GM12878 (cell line): ENCODE data around the gene TMEM163. TPM values are rescaled to one million over a fixed set of nuclear protein-coding genes. Genes with fewer than 3 reads are reported as not detected.

Experiments used
- ATAC-seq: fragments of 200-7000 bp; cut with Tn5 transposase; 3 replicates; pipeline ENCODE4 v1.9.1; 2020; ENCODE audit warnings: mild to moderate bottlenecking, moderate library complexity
- BruUV-seq: library from RNA; stranded (reverse); fragments of 400-500 nt; replicated peaks from 2 replicates; lab custom pipeline; 2021; lab: Mats Ljungman, UMichigan
- CTCF ChIA-PET: fragments of 300-600 bp; sonication (Branson Sonifier 250); formaldehyde crosslinking; extraction: SDS; loops from one replicate; lab custom pipeline; 2021; ENCODE audit warnings: inconsistent platforms; lab: Yijun Ruan, JAX
- POLR2A ChIA-PET: fragments of 350-600 bp; formaldehyde crosslinking; extraction: SDS; loops from one replicate; lab custom pipeline; 2021; ENCODE audit warnings: inconsistent platforms; lab: Charles Lee
- RAD21 ChIA-PET: fragments of 300-600 bp; sonication (Branson Sonifier 250); formaldehyde crosslinking; loops from one replicate; lab custom pipeline; 2023; ENCODE audit warnings: antibody characterized with exemption; ENCODE audit not compliant: unreplicated experiment; lab: Charles Lee
- SMC1A ChIA-PET: fragments of 300-600 bp; sonication (Branson Sonifier 250); formaldehyde crosslinking; loops from one replicate; lab custom pipeline; 2023; ENCODE audit not compliant: unreplicated experiment, uncharacterized antibody; lab: Charles Lee
- DNase-seq: peaks from one replicate; pipeline ENCODE4 v3.0.0-alpha.2; 2011; ENCODE audit warnings: low read depth, low spot score
- FAIRE-seq: peaks from 3 replicates; lab custom pipeline; 2011; peaks lifted over from hg19 to GRCh38; lab: Jason Lieb, UNC
- H2AFZ ChIP-seq: 2 replicates; pipeline ENCODE4 v1.6.0; 2011; ENCODE audit warnings: low read depth, low read length, control low read depth; ENCODE audit not compliant: control insufficient read depth
- H3K27ac ChIP-seq: 2 replicates; pipeline ENCODE4 v1.5.1; 2011; ENCODE audit warnings: control low read depth; ENCODE audit not compliant: control insufficient read depth, insufficient read depth
- H3K27me3 ChIP-seq, 2 experiments: replicated peaks in 1 of 2; 2 replicates each; pipeline versions ENCODE4 v1.6.0 to v1.6.1; 2011; ENCODE audit warnings: low read length in 1 of 2; ENCODE audit not compliant: control insufficient read depth in 2 of 2, insufficient read depth in 2 of 2
- H3K36me3 ChIP-seq, 2 experiments: 2 replicates each; pipeline ENCODE4 v1.5.1; 2011; ENCODE audit warnings: low read length in 1 of 2; ENCODE audit not compliant: control insufficient read depth in 2 of 2, insufficient read depth in 2 of 2
- H3K4me1 ChIP-seq: 2 replicates; pipeline ENCODE4 v1.6.1; 2011; ENCODE audit warnings: mild to moderate bottlenecking, low read length, moderate library complexity, mixed read lengths; ENCODE audit not compliant: control insufficient read depth, insufficient read depth
- H3K4me2 ChIP-seq: 2 replicates; pipeline ENCODE4 v1.6.0; 2011; ENCODE audit warnings: control low read depth; ENCODE audit not compliant: control insufficient read depth, insufficient read depth
- H3K4me3 ChIP-seq: fragments of 200-600 bp; sonication (generic); 2 replicates; pipeline ENCODE4 v1.5.1; 2016
- H3K79me2 ChIP-seq: 2 replicates; pipeline ENCODE4 v1.6.0; 2011; ENCODE audit warnings: low read length; ENCODE audit not compliant: control insufficient read depth, insufficient read depth
- H3K9ac ChIP-seq: 2 replicates; pipeline ENCODE4 v1.8.0; 2011; ENCODE audit warnings: low read length, control low read depth, mixed read lengths; ENCODE audit not compliant: control insufficient read depth, insufficient read depth
- H3K9me3 ChIP-seq: replicated peaks from 3 replicates; pipeline ENCODE4 v1.5.1; 2011; ENCODE audit warnings: mild to moderate bottlenecking, low read length; ENCODE audit not compliant: control insufficient read depth, insufficient read depth
- H4K20me1 ChIP-seq: 2 replicates; pipeline ENCODE4 v1.6.0; 2011; ENCODE audit not compliant: control insufficient read depth, insufficient read depth
- CEBPB ChIP-seq, 2 experiments: fragments of 150-350 bp in 1 of 2; IDR thresholded peaks; 2 replicates each; pipeline ENCODE4 v1.6.1; 2012 to 2014; ENCODE audit warnings: low read depth in 2 of 2, low read length in 2 of 2, borderline replicate concordance in 1 of 2, inconsistent platforms in 1 of 2
- CREB1 ChIP-seq: IDR thresholded peaks from 2 replicates; pipeline ENCODE4 v1.6.1; 2012; ENCODE audit warnings: low read depth, mild to moderate bottlenecking, inconsistent platforms
- MTA3 ChIP-seq: IDR thresholded peaks from 2 replicates; pipeline ENCODE4 v1.6.1; 2012; ENCODE audit warnings: low read length, inconsistent platforms, borderline replicate concordance
- RB1 ChIP-seq: fragments of 450-650 bp; formaldehyde crosslinking; IDR thresholded peaks from 2 replicates; pipeline ENCODE4 v1.6.1; 2017; ENCODE audit warnings: mild to moderate bottlenecking, borderline replicate concordance
- SREBF1 ChIP-seq: IDR thresholded peaks from 2 replicates; pipeline ENCODE4 v1.6.1; 2012; ENCODE audit warnings: mild to moderate bottlenecking, low read length
- WGBS: methylation state at CpG from one replicate; pipeline ENCODE4 v1.1.6; 2016; ENCODE audit warnings: low lambda C conversion rate; ENCODE audit not compliant: insufficient replicate concordance, insufficient coverage; ENCODE audit errors: missing lambda C conversion rate; 5-methylcytosine and 5-hydroxymethylcytosine counted together
- in situ Hi-C: fragments of 300-500 bp; cut with MboI; formaldehyde crosslinking; loops from 9 replicates; pipeline ENCODE4 v1.14.3; 2018; ENCODE audit warnings: mixed read lengths
- intact Hi-C: fragments of 100-400 bp; cut with micrococcal nuclease; formaldehyde crosslinking; loops from one replicate; pipeline ENCODE4 v1.14.2; 2022; ENCODE audit not compliant: unreplicated experiment
- polyA plus RNA-seq, 11 experiments: library from polyadenylated mRNA; depleted of rRNA in 4 of 11; unstranded in 6 of 11; stranded (reverse) in 5 of 11; fragments of >200 nt; fragmentation: Nextera tagmentation in 4 of 11; fragmentation: Illumina TruSeq in 1 of 11; extraction: Ambion mirVana in 4 of 11; extraction: Trizol in 1 of 11; gene quantifications; 1 replicate in 1 of 11; 2 replicates in 10 of 11; pipeline versions ENCODE4 v1.2.1 to v1.2.3, GENCODE V29; 2011 to 2016; ENCODE audit warnings: inconsistent platforms in 2 of 11, missing spikeins in 2 of 11, low read depth in 1 of 11
- total RNA-seq, 4 experiments: library from RNA; depleted of rRNA in 3 of 4; stranded (reverse); fragments of >200 nt in 3 of 4; fragmentation: Illumina TruSeq in 1 of 4; extraction: Trizol in 1 of 4; gene quantifications; 2 replicates each; pipeline versions ENCODE4 v1.2.1 to v1.2.3, GENCODE V29; 2013 to 2021
- TF ChIP-seq, protein P1 (sequence below): fragments of 450-650 bp; formaldehyde crosslinking; IDR thresholded peaks from 2 replicates; pipeline ENCODE4 v1.4.0; 2022; ENCODE audit warnings: mild to moderate bottlenecking, moderate library complexity

Gene TMEM163
- total and polyA plus RNA-seq, 10 of the 15 experiments (the other 5 are each of a cell fraction or from before 2014, with no cell fraction given), result 0.05 to 0.11 (median 0.07) TPM; not detected in 4

DNA sequence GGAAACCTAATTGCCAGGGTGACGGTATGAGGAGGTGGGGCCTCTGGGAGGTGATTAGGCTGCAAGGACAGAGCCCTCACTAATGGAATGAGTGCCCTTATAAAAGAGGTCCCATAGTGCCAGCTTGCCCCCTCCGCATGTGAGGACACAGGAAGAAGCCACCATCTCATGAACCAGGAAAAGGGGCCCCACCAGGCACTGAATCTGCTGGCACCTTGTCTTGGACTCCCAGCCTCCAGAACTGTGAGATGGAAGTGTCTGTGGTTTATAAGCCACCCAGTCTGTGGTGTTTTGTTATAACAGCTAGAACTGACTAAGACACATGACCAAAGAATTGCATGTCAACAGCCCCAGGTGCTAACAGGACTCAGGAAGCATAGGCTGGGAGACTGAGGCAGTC lies 250.6 kb downstream of the TMEM163 start:
- no peaks in the 10 kb centered on the region for H3K4me1 ChIP-seq
- TF ChIP-seq CEBPB (IDR thresholded peaks at IDR 0.05; ENCODE audit: borderline replicate concordance in 1 of 2, low read depth in 2 of 2, low read length in 2 of 2), result no peak
- TF ChIP-seq CREB1, result no peak
- TF ChIP-seq, protein P1, sequence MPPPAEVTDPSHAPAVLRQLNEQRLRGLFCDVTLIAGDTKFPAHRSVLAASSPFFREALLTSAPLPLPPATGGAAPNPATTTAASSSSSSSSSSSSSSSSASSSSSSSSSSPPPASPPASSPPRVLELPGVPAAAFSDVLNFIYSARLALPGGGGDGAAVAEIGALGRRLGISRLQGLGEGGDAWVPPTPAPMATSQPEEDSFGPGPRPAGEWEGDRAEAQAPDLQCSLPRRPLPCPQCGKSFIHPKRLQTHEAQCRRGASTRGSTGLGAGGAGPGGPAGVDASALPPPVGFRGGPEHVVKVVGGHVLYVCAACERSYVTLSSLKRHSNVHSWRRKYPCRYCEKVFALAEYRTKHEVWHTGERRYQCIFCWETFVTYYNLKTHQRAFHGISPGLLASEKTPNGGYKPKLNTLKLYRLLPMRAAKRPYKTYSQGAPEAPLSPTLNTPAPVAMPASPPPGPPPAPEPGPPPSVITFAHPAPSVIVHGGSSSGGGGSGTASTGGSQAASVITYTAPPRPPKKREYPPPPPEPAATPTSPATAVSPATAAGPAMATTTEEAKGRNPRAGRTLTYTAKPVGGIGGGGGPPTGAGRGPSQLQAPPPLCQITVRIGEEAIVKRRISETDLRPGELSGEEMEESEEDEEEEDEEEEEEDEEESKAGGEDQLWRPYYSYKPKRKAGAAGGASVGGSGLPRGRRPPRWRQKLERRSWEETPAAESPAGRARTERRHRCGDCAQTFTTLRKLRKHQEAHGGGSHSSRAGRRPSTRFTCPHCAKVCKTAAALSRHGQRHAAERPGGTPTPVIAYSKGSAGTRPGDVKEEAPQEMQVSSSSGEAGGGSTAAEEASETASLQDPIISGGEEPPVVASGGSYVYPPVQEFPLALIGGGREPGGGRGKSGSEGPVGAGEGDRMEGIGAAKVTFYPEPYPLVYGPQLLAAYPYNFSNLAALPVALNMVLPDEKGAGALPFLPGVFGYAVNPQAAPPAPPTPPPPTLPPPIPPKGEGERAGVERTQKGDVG (CRISPR knock-in tag), result no peak
- no peak for TF ChIP-seq RB1
- TF ChIP-seq MTA3, result no peak
- TF ChIP-seq SREBF1, result no peak
- H3K4me2 ChIP-seq, result no peak overlapping the region
- ATAC-seq (no peak), DNase-seq (no peak), FAIRE-seq (no peak)
- no peak overlapping the region for H3K9ac ChIP-seq
- H3K9me3 ChIP-seq, result no peaks in the 10 kb centered on the region
- WGBS, result 67% methylated on average over 2 of the region's 2 CpGs
- no peaks in the 10 kb centered on the region for H4K20me1 ChIP-seq
- H3K27me3 ChIP-seq, result no peaks in the 10 kb centered on the region
- POLR2A ChIA-PET, result no interaction called here
- in situ Hi-C loops, result no loop called here
- H3K36me3 ChIP-seq, result no peaks in the 10 kb centered on the region
- no TSS peak for BruUV-seq
- H2AFZ ChIP-seq, result no peak overlapping the region
- no peaks in the 10 kb centered on the region for H3K79me2 ChIP-seq
- CTCF ChIA-PET, result interaction anchor here (3.7 kb wide), 1 partner anchor 17 kb away, joined by 16 read pairs; no protein-coding TSS in a partner anchor
- SMC1A ChIA-PET, result no interaction called here
- intact Hi-C loops, result no loop called here
- no peak overlapping the region for H3K4me3 ChIP-seq
- RAD21 ChIA-PET, result no interaction called here
- no peak overlapping the region for H3K27ac ChIP-seq
